GM06990 (cell line): ENCODE measurements around the gene CLIC5.

Experiments
- DNase-seq: peaks from one replicate; pipeline ENCODE4 v3.0.0-alpha.2; 2011; ENCODE audit not compliant: insufficient read length; ENCODE audit errors: extremely low read depth
- H3K27me3 ChIP-seq: replicated peaks from 2 replicates; pipeline ENCODE4 v1.6.0; 2011; ENCODE audit warnings: low read length; ENCODE audit not compliant: control insufficient read depth, insufficient read depth
- H3K36me3 ChIP-seq: 2 replicates; pipeline ENCODE4 v1.5.1; 2011; ENCODE audit warnings: low read length; ENCODE audit not compliant: control insufficient read depth, insufficient read depth
- H3K4me3 ChIP-seq: replicated peaks from 2 replicates; pipeline ENCODE4 v1.5.1; 2011; ENCODE audit warnings: low read depth, mild to moderate bottlenecking, control low read depth, low read length
- TF ChIP-seq, protein P1 (sequence below): IDR thresholded peaks from 2 replicates; pipeline ENCODE4 v1.5.1; 2011; ENCODE audit warnings: low read length, control low read depth, mild to moderate bottlenecking, inconsistent platforms; ENCODE audit not compliant: insufficient read depth, poor library complexity, severe bottlenecking

The CLIC5 gene

GRCh38 chr6:45974596-45974995 lies 41.1 kb downstream of the CLIC5 start:
- no peak overlapping the region for H3K4me3 ChIP-seq
- TF ChIP-seq, protein P1, sequence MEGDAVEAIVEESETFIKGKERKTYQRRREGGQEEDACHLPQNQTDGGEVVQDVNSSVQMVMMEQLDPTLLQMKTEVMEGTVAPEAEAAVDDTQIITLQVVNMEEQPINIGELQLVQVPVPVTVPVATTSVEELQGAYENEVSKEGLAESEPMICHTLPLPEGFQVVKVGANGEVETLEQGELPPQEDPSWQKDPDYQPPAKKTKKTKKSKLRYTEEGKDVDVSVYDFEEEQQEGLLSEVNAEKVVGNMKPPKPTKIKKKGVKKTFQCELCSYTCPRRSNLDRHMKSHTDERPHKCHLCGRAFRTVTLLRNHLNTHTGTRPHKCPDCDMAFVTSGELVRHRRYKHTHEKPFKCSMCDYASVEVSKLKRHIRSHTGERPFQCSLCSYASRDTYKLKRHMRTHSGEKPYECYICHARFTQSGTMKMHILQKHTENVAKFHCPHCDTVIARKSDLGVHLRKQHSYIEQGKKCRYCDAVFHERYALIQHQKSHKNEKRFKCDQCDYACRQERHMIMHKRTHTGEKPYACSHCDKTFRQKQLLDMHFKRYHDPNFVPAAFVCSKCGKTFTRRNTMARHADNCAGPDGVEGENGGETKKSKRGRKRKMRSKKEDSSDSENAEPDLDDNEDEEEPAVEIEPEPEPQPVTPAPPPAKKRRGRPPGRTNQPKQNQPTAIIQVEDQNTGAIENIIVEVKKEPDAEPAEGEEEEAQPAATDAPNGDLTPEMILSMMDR, result no peak
- no peaks in the 10 kb centered on the region; the same call in 1 of the 2 replicates for H3K27me3 ChIP-seq
- DNase-seq, result no peak
- no peaks in the 10 kb centered on the region for H3K36me3 ChIP-seq

DNA sequence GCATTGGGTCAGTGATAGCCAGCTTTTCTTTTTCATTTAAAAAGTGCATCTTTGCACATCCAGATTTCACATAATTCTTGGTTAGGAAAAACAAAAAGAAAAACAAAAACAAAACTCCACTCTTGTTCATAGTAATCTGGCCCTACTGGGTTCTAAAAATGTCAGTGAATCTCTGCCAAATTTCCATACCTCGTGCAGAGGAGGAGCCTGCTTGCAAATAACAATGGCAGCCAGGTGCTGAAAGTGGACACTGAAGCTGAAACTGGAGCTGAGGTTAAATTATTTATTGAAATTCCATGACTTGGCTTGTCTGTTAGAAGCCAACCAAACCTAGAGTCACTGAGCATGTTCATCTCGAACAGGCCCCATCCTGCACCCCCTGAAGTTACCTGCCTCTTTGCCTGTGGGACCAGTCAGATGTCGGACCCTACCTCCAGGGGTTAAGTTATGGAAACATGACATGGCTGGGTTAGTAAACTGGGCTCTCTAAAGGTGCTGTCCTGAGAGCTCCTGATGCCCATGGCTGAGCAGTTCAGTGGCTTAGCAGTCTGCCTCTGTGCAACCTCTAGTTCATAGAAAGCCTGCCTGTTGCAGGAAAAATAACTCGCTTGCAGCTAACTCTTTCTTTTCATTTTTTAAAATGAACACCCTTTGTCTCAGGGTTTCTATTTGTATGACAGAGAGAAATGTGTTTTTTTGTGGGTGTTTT lies 42.7 kb downstream of the CLIC5 start:
- H3K4me3 ChIP-seq, result no peak overlapping the region
- DNase-seq, result no peak
- TF ChIP-seq, protein P1, result no peak
- H3K27me3 ChIP-seq, result no peaks in the 10 kb centered on the region; the same call in 1 of the 2 replicates
- H3K36me3 ChIP-seq, result no peaks in the 10 kb centered on the region

GRCh38 chr6:45971287-45971686 lies 44.4 kb downstream of the CLIC5 start:
- Histone ChIP-seq H3K4me3 (no peak overlapping the region), H3K36me3 (no peaks in the 10 kb centered on the region), H3K27me3 (no peaks in the 10 kb centered on the region; the same call in 1 of the 2 replicates)
- no peak for DNase-seq
- TF ChIP-seq, protein P1, result no peak

- DNase-seq, result no peak
- TF ChIP-seq, protein P1, result no peak
Measured at GRCh38 chr6:45970326-45970725, 45.3 kb downstream of the CLIC5 start.

GRCh38 chr6:45969883-45970282 lies 45.8 kb downstream of the CLIC5 start:
- Histone ChIP-seq H3K36me3 (no peaks in the 10 kb centered on the region), H3K4me3 (no peak overlapping the region), H3K27me3 (no peaks in the 10 kb centered on the region; the same call in 1 of the 2 replicates)
- no peak for DNase-seq
- TF ChIP-seq, protein P1, result no peak

More at GRCh38 chr6:45970326-45970725, 45.3 kb downstream of the CLIC5 start:
- H3K27me3 ChIP-seq, result no peaks in the 10 kb centered on the region; the same call in 1 of the 2 replicates
- H3K4me3 ChIP-seq, result no peak overlapping the region
- H3K36me3 ChIP-seq, result no peaks in the 10 kb centered on the region
